Effector memory CD4-positive, alpha-beta T cell (primary cell): Measurements from ENCODE around the gene IFRD2.

Source experiments
- DNase-seq, 3 donors: peaks; one replicate each; pipeline ENCODE4 v3.0.0-alpha.2; 2020
- H3K27ac ChIP-seq: 2 replicates; pipeline ENCODE4 v1.7.0; 2013; ENCODE audit warnings: mild to moderate bottlenecking, low read length, moderate library complexity; ENCODE audit not compliant: insufficient read depth, poor library complexity, severe bottlenecking
- H3K27me3 ChIP-seq: replicated peaks from 2 replicates; pipeline ENCODE4 v1.7.0; 2013; ENCODE audit warnings: mild to moderate bottlenecking, low read length; ENCODE audit not compliant: insufficient read depth, control insufficient read depth, poor library complexity, severe bottlenecking
- H3K36me3 ChIP-seq: 2 replicates; pipeline ENCODE4 v1.7.0; 2013; ENCODE audit warnings: mild to moderate bottlenecking, low read length, moderate library complexity; ENCODE audit not compliant: control insufficient read depth, insufficient read depth
- H3K4me1 ChIP-seq: 2 replicates; pipeline ENCODE4 v1.7.0; 2013; ENCODE audit warnings: low read length, mild to moderate bottlenecking; ENCODE audit not compliant: control insufficient read depth, insufficient read depth, poor library complexity, severe bottlenecking
- H3K4me3 ChIP-seq: 2 replicates; pipeline ENCODE4 v1.7.0; 2013; ENCODE audit warnings: low read length, low read depth, mild to moderate bottlenecking; ENCODE audit not compliant: insufficient read depth, poor library complexity, severe bottlenecking
- H3K9me3 ChIP-seq: 2 replicates; pipeline ENCODE4 v1.7.0; 2013; ENCODE audit warnings: mild to moderate bottlenecking, low read length, moderate library complexity; ENCODE audit not compliant: control insufficient read depth

The IFRD2 gene

DNA sequence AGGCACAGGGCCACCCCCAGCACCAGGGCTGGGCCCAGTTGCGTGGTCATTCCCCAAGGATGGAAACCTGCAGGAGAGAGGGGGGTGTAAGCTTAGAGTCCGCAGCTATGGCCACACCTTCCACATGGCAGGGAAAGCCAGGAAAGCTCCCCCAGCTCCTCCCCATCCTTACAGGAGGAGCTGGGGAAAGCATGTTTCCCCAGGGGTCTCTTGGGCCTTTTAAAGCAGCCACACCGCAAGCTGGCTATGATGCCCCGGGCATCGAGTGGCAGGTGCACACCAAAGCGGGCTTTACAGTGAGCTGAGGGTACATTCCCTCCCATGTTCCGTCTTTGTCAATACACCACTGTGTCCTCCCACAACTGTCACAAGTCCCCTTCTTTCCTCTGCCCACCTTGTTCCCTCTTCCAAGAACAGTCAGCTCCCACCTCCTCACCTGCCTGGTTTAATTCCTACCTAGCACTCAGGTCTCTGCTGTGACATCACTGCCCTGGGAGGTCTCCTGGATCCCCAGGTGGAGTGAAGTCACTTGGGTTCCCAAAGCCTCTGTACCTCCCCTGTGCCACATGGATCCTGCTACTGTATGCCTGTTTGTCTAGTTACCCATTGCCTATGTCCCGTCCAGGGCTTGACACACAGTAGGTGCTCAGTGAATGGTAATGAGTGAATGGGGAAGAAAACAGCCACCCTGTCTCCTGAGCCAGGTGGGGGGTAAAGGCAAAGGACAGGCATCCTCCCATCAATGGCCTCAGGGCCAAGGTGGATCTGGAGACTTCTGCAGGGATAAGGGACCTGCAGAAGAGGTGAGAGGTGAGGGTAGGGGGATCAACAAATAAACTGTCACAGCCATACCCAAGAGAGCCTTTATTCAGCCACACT lies 3.6 kb upstream of the IFRD2 start:
- Histone ChIP-seq H3K9me3 (no peaks in the 10 kb centered on the region), H3K4me1 (peaks cover 38% of the 10 kb centered on the region), H3K4me3 (no peak overlapping the region), H3K27me3 (no peaks in the 10 kb centered on the region), H3K36me3 (no peaks in the 10 kb centered on the region), H3K27ac (no peak overlapping the region)
- DNase-seq, result no peak

DNA sequence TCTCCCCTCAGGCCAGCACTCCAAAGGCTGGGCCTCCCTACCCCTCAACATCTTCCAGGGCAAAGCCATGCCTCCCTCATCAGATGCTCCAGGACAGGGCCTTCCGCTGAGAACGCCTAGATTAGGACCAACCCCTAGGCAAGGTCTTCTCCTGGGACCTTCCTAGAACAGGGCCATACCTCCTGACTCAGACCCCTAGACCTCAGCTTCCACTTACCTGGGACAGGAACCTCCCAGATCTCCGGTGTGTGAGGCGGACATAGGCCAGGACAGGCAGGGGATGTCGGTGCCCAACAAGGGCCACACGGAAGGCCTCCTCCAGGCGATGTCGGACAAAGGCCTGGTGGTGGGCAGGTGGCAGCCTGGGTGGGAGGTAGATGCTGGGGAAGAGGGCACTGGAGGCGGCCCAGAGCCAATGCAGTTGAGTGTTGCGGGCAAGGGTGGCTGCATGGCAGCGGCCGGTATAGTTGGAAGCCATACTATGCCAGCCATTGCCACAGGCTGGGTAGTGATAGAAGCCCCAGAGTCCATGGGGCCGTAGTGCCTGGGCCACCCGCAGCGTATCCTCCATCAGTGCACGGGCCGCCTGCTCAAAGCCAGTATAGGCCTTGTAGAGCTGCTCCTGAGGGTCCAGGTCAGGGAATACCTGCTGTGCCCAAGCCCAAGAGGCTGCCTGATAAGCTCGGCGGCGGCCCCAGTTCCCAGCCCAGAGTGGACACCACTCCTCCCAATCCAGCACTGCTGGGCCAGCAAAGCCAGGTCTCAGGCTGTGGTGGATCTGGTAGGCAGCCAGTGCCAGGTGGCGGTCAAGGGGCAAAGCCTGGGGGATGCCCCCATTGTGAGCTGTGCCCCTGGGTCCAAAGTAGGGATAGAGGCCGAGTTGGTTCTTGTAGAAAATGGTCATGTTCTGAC lies 2.5 kb upstream of the IFRD2 start:
- peaks cover 30% of the 10 kb centered on the region for H3K4me1 ChIP-seq
- no peak overlapping the region for H3K27ac ChIP-seq
- DNase-seq, result no peak
- H3K4me3 ChIP-seq, result no peak overlapping the region
- no peaks in the 10 kb centered on the region for H3K27me3 ChIP-seq
- H3K36me3 ChIP-seq, result peaks cover 6% of the 10 kb centered on the region
- no peaks in the 10 kb centered on the region for H3K9me3 ChIP-seq

- peaks cover 27% of the 10 kb centered on the region for H3K4me1 ChIP-seq
- H3K9me3 ChIP-seq, result no peaks in the 10 kb centered on the region
- peaks cover 13% of the 10 kb centered on the region for H3K36me3 ChIP-seq
- no peak for DNase-seq
- H3K27me3 ChIP-seq, result no peaks in the 10 kb centered on the region
- H3K27ac ChIP-seq, result no peak overlapping the region
- no peak overlapping the region for H3K4me3 ChIP-seq
Measured at GRCh38 chr3:50294089-50294488, 1.9 kb upstream of the IFRD2 start.

DNA sequence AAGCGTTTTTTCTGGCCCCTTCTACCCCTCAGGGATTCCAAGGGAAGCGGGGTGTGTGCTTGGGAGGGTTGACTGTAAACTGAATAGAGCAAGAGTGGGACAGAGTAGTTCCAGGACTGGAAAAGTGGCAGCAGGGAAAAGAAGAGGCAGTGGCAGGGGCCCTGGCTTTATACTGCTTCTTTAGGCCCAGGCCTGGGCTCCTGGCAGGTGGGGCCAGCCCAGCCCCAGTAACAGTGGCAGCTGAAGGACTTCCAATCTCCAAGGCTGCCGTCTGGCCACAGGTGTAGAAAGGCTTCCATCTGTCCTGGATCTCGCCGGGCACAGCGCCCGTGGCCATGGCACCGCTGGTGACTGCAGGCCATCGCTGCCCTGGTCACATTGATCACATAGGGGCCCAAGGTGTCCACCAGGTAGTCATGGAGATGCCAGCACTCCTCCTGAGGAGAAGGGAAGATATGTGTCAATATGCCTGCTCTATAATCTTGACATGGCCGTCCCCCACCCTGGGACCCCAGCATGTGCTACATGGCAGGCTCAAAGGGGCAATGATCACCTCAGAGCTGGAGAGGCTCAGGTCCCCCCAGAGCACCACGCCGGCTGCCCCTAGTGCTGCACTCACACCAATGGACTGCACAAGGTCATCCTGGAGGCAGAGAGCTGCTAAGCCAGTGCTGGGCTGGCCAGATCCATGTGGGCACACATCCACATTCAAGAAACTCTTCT lies 1.0 kb upstream of the IFRD2 start:
- H3K36me3 ChIP-seq, result peaks cover 21% of the 10 kb centered on the region
- peak overlapping the region; percentile 76 for H3K27ac ChIP-seq
- H3K4me3 ChIP-seq, result no peak overlapping the region
- H3K9me3 ChIP-seq, result no peaks in the 10 kb centered on the region
- peaks cover 20% of the 10 kb centered on the region for H3K4me1 ChIP-seq
- DNase-seq, result no peak
- H3K27me3 ChIP-seq, result no peaks in the 10 kb centered on the region

- no peak for DNase-seq
- H3K36me3 ChIP-seq, result peaks cover 31% of the 10 kb centered on the region
- H3K9me3 ChIP-seq, result no peaks in the 10 kb centered on the region
- H3K27ac ChIP-seq, result no peak overlapping the region
- peaks cover 17% of the 10 kb centered on the region for H3K4me1 ChIP-seq
- no peaks in the 10 kb centered on the region for H3K27me3 ChIP-seq
- H3K4me3 ChIP-seq, result no peak overlapping the region
Measured at GRCh38 chr3:50290161-50290641, 2.0 kb downstream of the IFRD2 start.

DNA sequence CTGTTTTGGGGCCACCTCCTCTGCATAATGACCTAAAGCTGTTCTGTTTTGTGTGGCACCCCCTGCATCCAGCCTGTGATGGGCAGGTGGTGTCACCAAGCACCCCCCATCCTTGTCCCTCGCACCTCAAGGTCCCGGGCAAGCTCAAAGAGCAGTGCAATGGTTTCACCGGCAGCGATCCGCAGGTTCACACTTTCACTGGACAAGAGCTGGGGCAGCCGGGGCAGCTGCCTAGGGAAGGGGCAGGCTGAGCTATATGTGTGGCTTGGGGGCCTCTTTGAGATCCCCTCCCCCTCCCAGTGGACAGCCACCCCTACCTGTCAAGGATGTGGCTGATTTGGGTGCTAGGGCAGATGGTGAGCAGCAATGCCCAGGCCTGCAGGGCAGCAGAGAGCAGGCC lies 3.1 kb downstream of the IFRD2 start:
- peaks cover 31% of the 10 kb centered on the region for H3K36me3 ChIP-seq

GRCh38 chr3:50288387-50289007 lies 3.7 kb downstream of the IFRD2 start:
- H3K27me3 ChIP-seq, result no peaks in the 10 kb centered on the region
- H3K27ac ChIP-seq, result no peak overlapping the region
- H3K4me1 ChIP-seq, result peaks cover 17% of the 10 kb centered on the region
- H3K36me3 ChIP-seq, result peaks cover 31% of the 10 kb centered on the region
- DNase-seq, result no peak
- no peak overlapping the region for H3K4me3 ChIP-seq
- H3K9me3 ChIP-seq, result no peaks in the 10 kb centered on the region

More for the DNA sequence above, 3.1 kb downstream of the IFRD2 start:
- no peak for DNase-seq
- Histone ChIP-seq H3K4me3 (no peak overlapping the region), H3K9me3 (no peaks in the 10 kb centered on the region), H3K27ac (no peak overlapping the region), H3K27me3 (no peaks in the 10 kb centered on the region), H3K4me1 (peaks cover 17% of the 10 kb centered on the region)

- Histone ChIP-seq H3K9me3 (no peaks in the 10 kb centered on the region), H3K4me3 (no peak overlapping the region), H3K36me3 (peaks cover 31% of the 10 kb centered on the region), H3K4me1 (peaks cover 9% of the 10 kb centered on the region), H3K27ac (no peak overlapping the region), H3K27me3 (no peaks in the 10 kb centered on the region)
- DNase-seq, result no peak
Measured at GRCh38 chr3:50287262-50287661, 5.0 kb downstream of the IFRD2 start.
